Measurements from ENCODE around the gene SCYGR8.

DNA sequence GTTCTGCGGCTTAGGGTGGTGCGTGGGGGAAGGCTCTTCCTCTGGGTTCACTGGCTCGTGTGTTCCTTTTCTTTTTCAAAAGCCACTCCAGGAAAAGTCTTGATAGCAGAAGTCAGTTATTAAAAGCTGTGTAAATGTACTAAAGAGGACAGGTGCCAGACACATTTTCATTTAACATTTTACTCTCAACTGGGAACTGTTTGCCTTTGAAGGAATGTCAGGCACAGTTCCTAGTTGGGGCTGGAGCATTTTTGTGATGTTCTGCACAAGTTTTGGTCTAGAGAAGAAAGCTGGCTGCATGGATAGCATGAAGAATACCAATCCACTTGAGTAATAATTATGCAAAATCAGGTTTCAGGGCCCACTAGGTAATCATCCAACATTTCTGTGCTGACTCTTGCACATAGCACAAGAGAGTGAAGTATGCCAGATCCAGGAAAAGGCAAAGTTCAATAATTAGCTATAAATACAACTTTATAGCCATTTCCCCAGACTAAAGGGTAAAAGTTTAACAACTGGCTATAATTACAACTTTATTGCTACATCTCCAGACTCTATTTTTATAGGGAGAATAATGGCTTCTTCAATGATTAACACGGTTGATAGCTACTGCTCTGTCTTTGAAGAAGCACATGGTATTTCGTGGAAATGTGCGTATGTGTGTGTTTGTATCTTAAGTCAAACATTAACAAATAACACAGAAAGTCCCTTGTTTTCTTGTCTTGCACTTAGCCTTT is 16.2 kb downstream of the SCYGR8 start:
- TF ChIP-seq, protein P1, sequence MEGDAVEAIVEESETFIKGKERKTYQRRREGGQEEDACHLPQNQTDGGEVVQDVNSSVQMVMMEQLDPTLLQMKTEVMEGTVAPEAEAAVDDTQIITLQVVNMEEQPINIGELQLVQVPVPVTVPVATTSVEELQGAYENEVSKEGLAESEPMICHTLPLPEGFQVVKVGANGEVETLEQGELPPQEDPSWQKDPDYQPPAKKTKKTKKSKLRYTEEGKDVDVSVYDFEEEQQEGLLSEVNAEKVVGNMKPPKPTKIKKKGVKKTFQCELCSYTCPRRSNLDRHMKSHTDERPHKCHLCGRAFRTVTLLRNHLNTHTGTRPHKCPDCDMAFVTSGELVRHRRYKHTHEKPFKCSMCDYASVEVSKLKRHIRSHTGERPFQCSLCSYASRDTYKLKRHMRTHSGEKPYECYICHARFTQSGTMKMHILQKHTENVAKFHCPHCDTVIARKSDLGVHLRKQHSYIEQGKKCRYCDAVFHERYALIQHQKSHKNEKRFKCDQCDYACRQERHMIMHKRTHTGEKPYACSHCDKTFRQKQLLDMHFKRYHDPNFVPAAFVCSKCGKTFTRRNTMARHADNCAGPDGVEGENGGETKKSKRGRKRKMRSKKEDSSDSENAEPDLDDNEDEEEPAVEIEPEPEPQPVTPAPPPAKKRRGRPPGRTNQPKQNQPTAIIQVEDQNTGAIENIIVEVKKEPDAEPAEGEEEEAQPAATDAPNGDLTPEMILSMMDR (IDR thresholded peaks at IDR 0.05; ENCODE audit: extremely low read depth in 1 of 2, insufficient read depth in 1 of 2, low read depth in 1 of 2, low read length in 2 of 2): no peak
- TF ChIP-seq POLR2A (IDR thresholded peaks at IDR 0.05; ENCODE audit: low read depth, low read length) (no peak), POLR2AphosphoS5 (IDR thresholded peaks at IDR 0.05; ENCODE audit: insufficient read depth, low read depth, low read length) (no peak)
- TF ChIP-seq, protein P2, sequence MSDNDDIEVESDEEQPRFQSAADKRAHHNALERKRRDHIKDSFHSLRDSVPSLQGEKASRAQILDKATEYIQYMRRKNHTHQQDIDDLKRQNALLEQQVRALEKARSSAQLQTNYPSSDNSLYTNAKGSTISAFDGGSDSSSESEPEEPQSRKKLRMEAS (IDR thresholded peaks at IDR 0.05; ENCODE audit: insufficient read depth, insufficient read length): no peak

Data from endothelial cell of umbilical vein (primary cell).